Right lobe of liver (tissue), 4 donors: ENCODE measurements around the gene CBX7.

Experiments
- POLR2A ChIP-seq: fragments of 450-650 bp; IDR thresholded peaks from one replicate; pipeline ENCODE4 v1.6.1; 2017; ENCODE audit warnings: antibody characterized with exemption, mild to moderate bottlenecking
- TF ChIP-seq, protein P1 (sequence below), 4 donors: fragments of 200-600 bp in 3 of 4; fragments of 450-650 bp in 1 of 4; IDR thresholded peaks; one replicate each; pipeline versions ENCODE4 v1.5.1 to v1.8.0; 2016 to 2022; ENCODE audit warnings: antibody characterized with exemption in 4 of 4, mild to moderate bottlenecking in 2 of 4
- donor health status: DM: no; HTN: no; CAD: no.
- donor health status: DM: no; HTN: no; CAD: no.
- donor health status: DM: no; HTN: yes; CAD: no.

DNA sequence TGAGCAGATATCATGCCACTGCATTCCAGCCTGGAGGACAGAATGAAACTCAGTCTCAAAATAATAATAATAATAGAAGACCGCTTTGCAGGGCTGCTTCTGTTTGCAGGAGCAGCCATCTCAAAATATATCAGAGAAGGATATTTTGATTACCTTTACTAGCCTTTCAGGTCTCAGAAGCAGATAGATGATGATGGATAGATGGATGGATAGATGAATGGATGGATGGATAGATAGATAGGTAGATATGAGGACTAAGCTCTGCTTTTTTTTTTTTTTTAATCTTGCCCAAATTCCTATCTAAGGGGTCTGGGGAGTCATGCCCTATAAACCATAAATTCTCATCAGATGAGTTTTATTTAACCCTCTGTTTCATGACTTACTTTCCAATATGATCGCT lies 36.9 kb downstream of the CBX7 start:
- TF ChIP-seq, protein P1, sequence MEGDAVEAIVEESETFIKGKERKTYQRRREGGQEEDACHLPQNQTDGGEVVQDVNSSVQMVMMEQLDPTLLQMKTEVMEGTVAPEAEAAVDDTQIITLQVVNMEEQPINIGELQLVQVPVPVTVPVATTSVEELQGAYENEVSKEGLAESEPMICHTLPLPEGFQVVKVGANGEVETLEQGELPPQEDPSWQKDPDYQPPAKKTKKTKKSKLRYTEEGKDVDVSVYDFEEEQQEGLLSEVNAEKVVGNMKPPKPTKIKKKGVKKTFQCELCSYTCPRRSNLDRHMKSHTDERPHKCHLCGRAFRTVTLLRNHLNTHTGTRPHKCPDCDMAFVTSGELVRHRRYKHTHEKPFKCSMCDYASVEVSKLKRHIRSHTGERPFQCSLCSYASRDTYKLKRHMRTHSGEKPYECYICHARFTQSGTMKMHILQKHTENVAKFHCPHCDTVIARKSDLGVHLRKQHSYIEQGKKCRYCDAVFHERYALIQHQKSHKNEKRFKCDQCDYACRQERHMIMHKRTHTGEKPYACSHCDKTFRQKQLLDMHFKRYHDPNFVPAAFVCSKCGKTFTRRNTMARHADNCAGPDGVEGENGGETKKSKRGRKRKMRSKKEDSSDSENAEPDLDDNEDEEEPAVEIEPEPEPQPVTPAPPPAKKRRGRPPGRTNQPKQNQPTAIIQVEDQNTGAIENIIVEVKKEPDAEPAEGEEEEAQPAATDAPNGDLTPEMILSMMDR (IDR thresholded peaks at IDR 0.05), result no peak
- no peak for TF ChIP-seq POLR2A
